Gastrocnemius medialis (tissue), 4 donors: Measurements from ENCODE around the gene UGT3A2.

Source experiments
- CTCF ChIP-seq, 5 experiments: fragments of 450-650 bp in 3 of 5; fragments of 200-600 bp in 2 of 5; sonication (generic) in 2 of 5; IDR thresholded peaks in 4 of 5; conservative IDR thresholded peaks in 1 of 5; 1 replicate in 4 of 5; 2 replicates in 1 of 5; pipeline ENCODE4 v1.5.1; 2016 to 2019; ENCODE audit warnings: antibody characterized with exemption in 5 of 5, mild to moderate bottlenecking in 3 of 5, moderate library complexity in 3 of 5
- POLR2A ChIP-seq, 2 donors: fragments of 450-650 bp; IDR thresholded peaks; one replicate each; pipeline ENCODE4 v1.6.1; 2017; ENCODE audit warnings: antibody characterized with exemption in 2 of 2, mild to moderate bottlenecking in 2 of 2, moderate library complexity in 2 of 2

DNA sequence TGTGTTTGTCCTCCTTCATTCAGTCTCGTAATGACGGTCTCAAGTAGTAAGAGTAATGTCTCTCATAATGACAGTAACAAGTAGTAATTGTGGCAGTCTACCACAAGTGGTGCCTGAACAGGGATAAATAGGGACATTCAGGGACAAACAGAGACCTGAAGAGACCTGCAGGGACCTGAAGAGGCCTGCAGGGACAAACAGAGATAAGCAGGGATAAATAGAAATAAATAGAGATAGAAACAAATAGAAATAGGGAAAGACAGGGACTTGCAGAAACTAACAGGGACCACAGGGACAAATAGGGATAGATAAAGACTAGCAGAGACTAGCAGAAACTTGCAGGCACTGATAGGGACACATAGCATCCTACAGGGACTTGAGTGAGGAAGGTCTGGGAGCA, 7.9 kb downstream of the UGT3A2 start:
- TF ChIP-seq CTCF (IDR thresholded peaks at IDR 0.05 in 4 of 5, conservative IDR thresholded peaks at IDR 0.05 in 1 of 5): no peak
- TF ChIP-seq POLR2A (IDR thresholded peaks at IDR 0.05): no peak
